Activated B cell treated with CpG ODN at 0.5 μM for 24 hours (primary cell): ENCODE measurements around the gene OR1E1. TPM values are rescaled to one million over a fixed set of nuclear protein-coding genes. Genes with fewer than 3 reads are reported as not detected.
"Not testable (repeated sequence)": the region's sequence is repeated elsewhere in the genome, so short reads cannot be mapped to it uniquely, and the experiment has no call there.

ENCODE experiments used
- ATAC-seq: fragments of 200-7000 bp; cut with Tn5 transposase; one replicate; pipeline ENCODE4 v1.10.0; 2021; ENCODE audit warnings: low read depth, mild to moderate bottlenecking, moderate library complexity
- CTCF ChIA-PET: fragments of 350-600 bp; sonication (Branson Sonifier 250); formaldehyde crosslinking; loops from one replicate; lab custom pipeline; 2021; ENCODE audit warnings: antibody characterized with exemption; lab: Charles Lee
- POLR2A ChIA-PET: fragments of 350-600 bp; sonication (Branson Sonifier 250); formaldehyde crosslinking; loops from one replicate; lab custom pipeline; 2021; ENCODE audit warnings: antibody characterized with exemption; lab: Charles Lee
- DNase-seq: peaks from one replicate; pipeline ENCODE4 v3.0.0; 2022
- H3K27ac Mint-ChIP-seq: one replicate; pipeline ENCODE4 v1.8.0; 2020; ENCODE audit warnings: mixed read lengths
- H3K27me3 Mint-ChIP-seq: one replicate; pipeline ENCODE4 v1.8.0; 2021; ENCODE audit warnings: mixed read lengths
- H3K36me3 Mint-ChIP-seq: one replicate; pipeline ENCODE4 v1.8.0; 2021; ENCODE audit warnings: low read depth, mixed read lengths
- H3K4me1 Mint-ChIP-seq: one replicate; pipeline ENCODE4 v1.8.0; 2021; ENCODE audit warnings: mixed read lengths
- H3K4me3 Mint-ChIP-seq: one replicate; pipeline ENCODE4 v1.8.0; 2020; ENCODE audit warnings: mild to moderate bottlenecking, mixed read lengths
- H3K9me3 Mint-ChIP-seq: one replicate; pipeline ENCODE4 v1.8.0; 2020; ENCODE audit warnings: mixed read lengths
- CTCF ChIP-seq: fragments of 200-600 bp; IDR thresholded peaks from one replicate; pipeline ENCODE4 v1.8.0; 2022; ENCODE audit warnings: antibody characterized with exemption, mild to moderate bottlenecking
- intact Hi-C: fragments of 100-400 bp; cut with micrococcal nuclease; formaldehyde crosslinking; loops from one replicate; pipeline ENCODE4 v1.15.1; 2024
- total RNA-seq: library from RNA; stranded (reverse); gene quantifications from 2 replicates; pipeline ENCODE4 v1.2.3, GENCODE V29; 2022

The OR1E1 gene
- total RNA-seq: not detected in 2 replicates

- POLR2A ChIA-PET: no interaction called here
- DNase-seq: no peak
- no peak within 1 kb of the TSS for H3K4me3 Mint-ChIP-seq
- no peaks in the 10 kb centered on the region for H3K9me3 Mint-ChIP-seq
- TF ChIP-seq CTCF: no peak
- no peak within 1 kb of the TSS for H3K27ac Mint-ChIP-seq
- intact Hi-C loops: no loop called here
- H3K27me3 Mint-ChIP-seq: peaks cover 11% of the 10 kb centered on the region
- H3K4me1 Mint-ChIP-seq: no peaks in the 10 kb centered on the region
- no peaks in the 10 kb centered on the region for H3K36me3 Mint-ChIP-seq
- CTCF ChIA-PET: no interaction called here
- ATAC-seq: no peak
These were observed at the start of gene OR1E1 for GRCh38 chr17:3398310-3398709. Gene OR1E1, minus strand, starts transcription at chr17:3398410. Its CDS starts 0 bp downstream, at chr17:3398410.

- H3K9me3 Mint-ChIP-seq: no peaks in the 10 kb centered on the region
- no peak overlapping the region for H3K27ac Mint-ChIP-seq
- no peaks in the 10 kb centered on the region for H3K36me3 Mint-ChIP-seq
- H3K4me1 Mint-ChIP-seq: no peaks in the 10 kb centered on the region
- intact Hi-C loops: no loop called here
- ChIA-PET CTCF (no interaction called here), POLR2A (no interaction called here)
- H3K27me3 Mint-ChIP-seq: peaks cover 15% of the 10 kb centered on the region
- ATAC-seq (no peak), DNase-seq (no peak)
- TF ChIP-seq CTCF: no peak
- H3K4me3 Mint-ChIP-seq: no peak overlapping the region
These were observed 49.4 kb upstream of the OR1E1 start for GRCh38 chr17:3447625-3448024.

GRCh38 chr17:3440451-3440850 is 42.2 kb upstream of the OR1E1 start:
- CTCF ChIA-PET: no interaction called here
- POLR2A ChIA-PET: no interaction called here
- intact Hi-C loops: no loop called here
- ATAC-seq (no peak), DNase-seq (no peak)
- H3K36me3 Mint-ChIP-seq: no peaks in the 10 kb centered on the region
- no peaks in the 10 kb centered on the region for H3K4me1 Mint-ChIP-seq
- no peak overlapping the region for H3K27ac Mint-ChIP-seq
- no peak overlapping the region for H3K4me3 Mint-ChIP-seq
- no peaks in the 10 kb centered on the region for H3K9me3 Mint-ChIP-seq
- peaks cover 13% of the 10 kb centered on the region for H3K27me3 Mint-ChIP-seq
- no peak for TF ChIP-seq CTCF

GRCh38 chr17:3438368-3438767 is 40.2 kb upstream of the OR1E1 start:
- POLR2A ChIA-PET: no interaction called here
- no peaks in the 10 kb centered on the region for H3K9me3 Mint-ChIP-seq
- intact Hi-C loops: no loop called here

GRCh38 chr17:3433741-3434140 is 35.5 kb upstream of the OR1E1 start, which contains the start of gene OR1E2:
Gene OR1E2, minus strand, starts transcription at chr17:3433841. Its CDS starts 0 bp downstream, at chr17:3433841.
- ATAC-seq (no peak), DNase-seq (no peak)
- Mint-ChIP-seq H3K27me3 (peaks cover 15% of the 10 kb centered on the region), H3K4me3 (no peak within 1 kb of the TSS), H3K36me3 (no peaks in the 10 kb centered on the region), H3K9me3 (peaks cover 7% of the 10 kb centered on the region), H3K27ac (no peak within 1 kb of the TSS), H3K4me1 (no peaks in the 10 kb centered on the region)
- intact Hi-C loops: no loop called here
- ChIA-PET CTCF (no interaction called here), POLR2A (no interaction called here)
- no peak for TF ChIP-seq CTCF

More at GRCh38 chr17:3438368-3438767, 40.2 kb upstream of the OR1E1 start:
- TF ChIP-seq CTCF: no peak
- CTCF ChIA-PET: no interaction called here
- DNase-seq (no peak), ATAC-seq (no peak)
- no peaks in the 10 kb centered on the region for H3K36me3 Mint-ChIP-seq
- H3K4me3 Mint-ChIP-seq: no peak overlapping the region
- no peak overlapping the region for H3K27ac Mint-ChIP-seq
- peaks cover 14% of the 10 kb centered on the region for H3K27me3 Mint-ChIP-seq
- H3K4me1 Mint-ChIP-seq: no peaks in the 10 kb centered on the region

GRCh38 chr17:3433215-3433614 is 35.0 kb upstream of the OR1E1 start:
- H3K27ac Mint-ChIP-seq, ATAC-seq, POLR2A ChIA-PET, CTCF ChIA-PET, intact Hi-C loops, H3K4me3 Mint-ChIP-seq, H3K9me3 Mint-ChIP-seq, DNase-seq, H3K36me3 Mint-ChIP-seq, H3K4me1 Mint-ChIP-seq: not testable (repeated sequence)
- H3K27me3 Mint-ChIP-seq: peaks cover 17% of the 10 kb centered on the region
